NCI-H1417 (cell line): ENCODE data around the gene NR6A1.

Source experiments
- DNase-seq, 3 experiments: peaks; one replicate each; lab custom pipeline; 2025; lab: John Stamatoyannopoulos, UW

NR6A1 gene

GRCh38 chr9:124574534-124575375, 196.4 kb downstream of the NR6A1 start:
- no peak for DNase-seq

GRCh38 chr9:124570942-124571666, 200.0 kb downstream of the NR6A1 start:
- no peak for DNase-seq

GRCh38 chr9:124569942-124570341, 201.2 kb downstream of the NR6A1 start:
- no peak for DNase-seq

- no peak for DNase-seq
These were observed 203.7 kb downstream of the NR6A1 start for GRCh38 chr9:124567362-124567761.

GRCh38 chr9:124562328-124562727, 208.8 kb downstream of the NR6A1 start:
- no peak for DNase-seq

- DNase-seq, result no peak
These were observed 211.2 kb downstream of the NR6A1 start for GRCh38 chr9:124559871-124560270.

GRCh38 chr9:124558777-124559470, 212.2 kb downstream of the NR6A1 start:
- no peak for DNase-seq

GRCh38 chr9:124557895-124558294, 213.2 kb downstream of the NR6A1 start:
- no peak for DNase-seq

GRCh38 chr9:124555043-124555442, 216.1 kb downstream of the NR6A1 start:
- DNase-seq, result no peak

GRCh38 chr9:124553738-124554137, 217.4 kb downstream of the NR6A1 start:
- DNase-seq, result no peak

- no peak for DNase-seq
These were observed 218.9 kb downstream of the NR6A1 start for GRCh38 chr9:124552273-124552605.

GRCh38 chr9:124551472-124552272, 219.4 kb downstream of the NR6A1 start:
- peak in 2 of 3 experiments; percentile 22 to 52 for DNase-seq

GRCh38 chr9:124550072-124550471, 221.0 kb downstream of the NR6A1 start:
- DNase-seq, result no peak

GRCh38 chr9:124549016-124549415, 222.1 kb downstream of the NR6A1 start:
- DNase-seq, result no peak

- DNase-seq, result no peak
These were observed 226.6 kb downstream of the NR6A1 start for GRCh38 chr9:124544535-124544934.

GRCh38 chr9:124541824-124542223, 229.3 kb downstream of the NR6A1 start:
- no peak for DNase-seq

- DNase-seq, result no peak
These were observed 233.2 kb downstream of the NR6A1 start for GRCh38 chr9:124537926-124538325.

- no peak for DNase-seq
These were observed 235.3 kb downstream of the NR6A1 start for GRCh38 chr9:124535846-124536245.

- no peak for DNase-seq
These were observed 238.2 kb downstream of the NR6A1 start for GRCh38 chr9:124532897-124533296.

GRCh38 chr9:124531115-124531514, 240.0 kb downstream of the NR6A1 start:
- DNase-seq, result no peak

- DNase-seq, result no peak
These were observed 240.9 kb downstream of the NR6A1 start for GRCh38 chr9:124530246-124530645.

- no peak for DNase-seq
These were observed 243.3 kb downstream of the NR6A1 start for GRCh38 chr9:124527781-124528180.
